ENCODE data around the gene GPC1. TPM values are rescaled to one million over a fixed set of nuclear protein-coding genes. Genes with fewer than 3 reads are reported as not detected.

The GPC1 gene
- total RNA-seq, 3 donors from 2014 or later, result 12.4 to 29.2 (median 15.4) TPM

GRCh38 chr2:240395896-240396622 is 39.4 kb upstream of the GPC1 start:
- no peak overlapping the region for H3K4me3 ChIP-seq
- TF ChIP-seq, protein P1, sequence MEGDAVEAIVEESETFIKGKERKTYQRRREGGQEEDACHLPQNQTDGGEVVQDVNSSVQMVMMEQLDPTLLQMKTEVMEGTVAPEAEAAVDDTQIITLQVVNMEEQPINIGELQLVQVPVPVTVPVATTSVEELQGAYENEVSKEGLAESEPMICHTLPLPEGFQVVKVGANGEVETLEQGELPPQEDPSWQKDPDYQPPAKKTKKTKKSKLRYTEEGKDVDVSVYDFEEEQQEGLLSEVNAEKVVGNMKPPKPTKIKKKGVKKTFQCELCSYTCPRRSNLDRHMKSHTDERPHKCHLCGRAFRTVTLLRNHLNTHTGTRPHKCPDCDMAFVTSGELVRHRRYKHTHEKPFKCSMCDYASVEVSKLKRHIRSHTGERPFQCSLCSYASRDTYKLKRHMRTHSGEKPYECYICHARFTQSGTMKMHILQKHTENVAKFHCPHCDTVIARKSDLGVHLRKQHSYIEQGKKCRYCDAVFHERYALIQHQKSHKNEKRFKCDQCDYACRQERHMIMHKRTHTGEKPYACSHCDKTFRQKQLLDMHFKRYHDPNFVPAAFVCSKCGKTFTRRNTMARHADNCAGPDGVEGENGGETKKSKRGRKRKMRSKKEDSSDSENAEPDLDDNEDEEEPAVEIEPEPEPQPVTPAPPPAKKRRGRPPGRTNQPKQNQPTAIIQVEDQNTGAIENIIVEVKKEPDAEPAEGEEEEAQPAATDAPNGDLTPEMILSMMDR (IDR thresholded peaks at IDR 0.05), result no peak
- H3K4me1 ChIP-seq (ENCODE audit: low read depth), result no peaks in the 10 kb centered on the region
- peak in 2 of 3 donors; percentile 7 to 21 for DNase-seq
- no peaks in the 10 kb centered on the region for H3K36me3 ChIP-seq (ENCODE audit: low read depth)
- intact Hi-C loops (cut with DNase I, micrococcal nuclease), result no loop called here
- ATAC-seq, result no peak
- H3K9me3 ChIP-seq, result no peaks in the 10 kb centered on the region

DNA sequence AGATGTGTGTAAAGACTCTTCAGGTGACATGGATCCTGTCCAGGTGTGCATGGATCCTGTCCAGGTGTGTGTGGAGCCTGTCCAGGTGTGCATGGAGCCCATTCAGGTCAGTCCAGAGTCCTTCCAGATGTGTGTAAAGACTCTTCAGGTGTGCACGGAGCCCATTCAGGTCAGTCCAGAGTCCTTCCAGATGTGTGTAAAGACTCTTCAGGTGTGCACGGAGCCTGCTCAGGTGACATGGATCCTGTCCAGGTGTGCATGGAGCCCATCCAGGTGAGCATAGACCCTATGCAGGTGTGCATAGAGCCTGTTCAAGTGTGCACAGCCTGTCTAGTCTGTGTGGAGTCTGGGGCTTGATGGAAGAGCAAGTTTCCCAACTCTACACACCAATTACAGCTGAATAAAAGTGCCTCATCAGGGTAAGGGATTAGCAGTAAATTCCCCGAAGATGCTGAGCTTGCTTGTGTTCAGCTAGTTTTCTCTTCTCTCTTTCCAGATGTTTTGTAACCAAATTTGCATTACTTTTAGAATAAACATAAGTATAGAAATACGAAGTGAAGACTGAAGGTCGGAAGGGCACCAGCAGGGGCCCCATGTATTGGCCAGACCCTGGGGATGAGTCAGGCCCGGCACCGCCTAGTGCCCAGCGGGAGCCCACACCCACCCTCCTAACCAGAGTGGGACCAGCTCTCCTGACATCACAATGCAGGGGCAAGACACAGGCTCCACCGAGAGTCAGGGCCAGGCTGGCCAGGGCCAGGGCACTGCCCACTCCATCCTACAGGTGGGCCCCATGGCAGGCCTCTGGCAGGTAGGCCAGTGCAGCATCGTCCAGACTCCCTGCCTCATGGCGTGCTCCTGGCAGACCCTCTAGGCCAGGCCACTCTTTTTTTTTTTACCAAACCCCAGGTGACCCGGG is 38.6 kb upstream of the GPC1 start:
- DNase-seq (peak in 2 of 3 donors; percentile 15 to 39), ATAC-seq (no peak)
- no peaks in the 10 kb centered on the region for H3K36me3 ChIP-seq (ENCODE audit: low read depth)
- TF ChIP-seq, protein P1 (IDR thresholded peaks at IDR 0.05), result no peak
- H3K4me3 ChIP-seq, result no peak overlapping the region
- intact Hi-C loops (cut with DNase I, micrococcal nuclease), result no loop called here
- H3K9me3 ChIP-seq, result no peaks in the 10 kb centered on the region
- no peaks in the 10 kb centered on the region for H3K4me1 ChIP-seq (ENCODE audit: low read depth)

GRCh38 chr2:240397542-240397916 is 37.9 kb upstream of the GPC1 start:
- H3K36me3 ChIP-seq (ENCODE audit: low read depth), result no peaks in the 10 kb centered on the region
- ATAC-seq (no peak), DNase-seq (peak in 2 of 3 donors; percentile 6 to 37)
- TF ChIP-seq, protein P1 (IDR thresholded peaks at IDR 0.05), result no peak
- H3K4me1 ChIP-seq (ENCODE audit: low read depth), result no peaks in the 10 kb centered on the region
- intact Hi-C loops (cut with DNase I, micrococcal nuclease), result no loop called here
- no peak overlapping the region for H3K4me3 ChIP-seq
- H3K9me3 ChIP-seq, result no peaks in the 10 kb centered on the region

DNA sequence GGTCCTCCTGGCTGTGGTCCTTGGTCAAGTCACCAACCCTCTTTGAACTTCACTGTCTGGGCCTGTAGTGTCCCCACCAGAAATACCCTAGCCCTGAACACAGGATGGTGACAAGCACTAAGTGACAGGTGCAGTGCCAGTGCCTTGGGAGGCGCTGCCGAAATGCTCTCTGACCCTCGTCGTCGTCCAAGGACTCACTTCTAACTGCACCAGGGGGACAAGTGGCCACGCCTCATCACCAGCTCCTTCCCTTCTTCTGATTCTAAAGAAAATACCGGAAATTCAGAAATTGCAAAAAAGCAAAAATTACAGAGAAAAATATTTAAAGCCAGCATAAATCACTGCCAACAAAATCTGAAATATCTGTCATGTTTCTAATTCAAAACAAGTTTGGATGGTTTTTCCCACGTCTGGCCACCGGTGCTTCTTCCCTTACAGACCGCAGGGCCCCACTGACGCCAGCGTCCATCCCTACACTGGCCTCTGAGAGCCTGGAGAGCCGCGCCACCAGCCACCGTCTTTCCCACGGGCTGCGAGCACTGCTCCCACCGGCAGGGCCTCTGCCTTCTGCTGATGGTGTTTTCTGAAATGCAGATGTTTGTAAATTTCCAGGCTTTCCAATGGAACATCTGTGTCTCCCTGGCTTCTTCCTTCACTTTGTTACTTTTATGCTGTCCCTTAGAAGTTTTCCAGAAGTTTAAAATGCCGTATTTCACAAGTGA is 37.4 kb upstream of the GPC1 start:
- H3K4me1 ChIP-seq (ENCODE audit: low read depth), result no peaks in the 10 kb centered on the region
- no peaks in the 10 kb centered on the region for H3K9me3 ChIP-seq
- intact Hi-C loops (cut with DNase I, micrococcal nuclease), result no loop called here
- ATAC-seq, result no peak
- H3K36me3 ChIP-seq (ENCODE audit: low read depth), result no peaks in the 10 kb centered on the region
- H3K4me3 ChIP-seq, result no peak overlapping the region
- peak in 2 of 3 donors; percentile 21 to 33 for DNase-seq
- TF ChIP-seq, protein P1 (IDR thresholded peaks at IDR 0.05), result no peak

GRCh38 chr2:240398661-240399267 is 36.7 kb upstream of the GPC1 start:
- Histone ChIP-seq H3K36me3 (ENCODE audit: low read depth) (no peaks in the 10 kb centered on the region), H3K4me3 (no peak overlapping the region), H3K9me3 (no peaks in the 10 kb centered on the region), H3K4me1 (ENCODE audit: low read depth) (no peaks in the 10 kb centered on the region)
- intact Hi-C loops (cut with DNase I, micrococcal nuclease), result no loop called here
- no peak for ATAC-seq
- peak in 2 of 3 donors; percentile 16 to 35 for DNase-seq
- TF ChIP-seq, protein P1 (IDR thresholded peaks at IDR 0.05), result no peak

Measured in mucosa of descending colon (tissue), 3 donors.